Prostate gland (tissue), 2 donors: ENCODE measurements around the gene MYOCD. TPM values are rescaled to one million over a fixed set of nuclear protein-coding genes. Genes with fewer than 3 reads are reported as not detected.

Source experiments
- DNase-seq: peaks from one replicate; pipeline ENCODE4 v3.0.0-alpha.2; 2019; ENCODE audit warnings: low spot score
- H3K27ac ChIP-seq, 2 donors: fragments of 200-600 bp; sonication (generic); 2 replicates each; pipeline ENCODE4 v1.5.1; 2017 to 2019
- H3K27me3 ChIP-seq: fragments of 200-600 bp; sonication (generic); replicated peaks from 2 replicates; pipeline ENCODE4 v1.5.1; 2019; ENCODE audit not compliant: insufficient read depth
- H3K36me3 ChIP-seq, 2 donors: fragments of 200-600 bp; sonication (generic); 1 replicate in 1 of 2; 2 replicates in 1 of 2; pipeline versions ENCODE4 v1.5.1 to v1.8.1; 2017 to 2019
- H3K4me1 ChIP-seq: fragments of 200-600 bp; sonication (generic); replicated peaks from 2 replicates; pipeline ENCODE4 v1.5.1; 2019
- H3K4me3 ChIP-seq, 2 donors: fragments of 200-600 bp; sonication (generic); 2 replicates each; pipeline ENCODE4 v1.5.1; 2017 to 2019
- H3K9me3 ChIP-seq: fragments of 200-600 bp; sonication (generic); 2 replicates; pipeline ENCODE4 v1.5.1; 2017
- POLR2A ChIP-seq: fragments of 450-650 bp; IDR thresholded peaks from one replicate; pipeline ENCODE4 v1.6.1; 2016; ENCODE audit warnings: antibody characterized with exemption, mild to moderate bottlenecking
- POLR2AphosphoS5 ChIP-seq: sonication (generic); formaldehyde crosslinking; IDR thresholded peaks from one replicate; pipeline ENCODE4 v1.6.1; 2017; ENCODE audit warnings: antibody characterized with exemption
- WGBS: methylation state at CpG from one replicate; pipeline ENCODE4 v1.1.5; 2018; 5-methylcytosine and 5-hydroxymethylcytosine counted together
- intact Hi-C: fragments of 100-400 bp; cut with DNase I; formaldehyde crosslinking; loops from one replicate; pipeline ENCODE4 v1.14.2; 2022
- total RNA-seq, 2 donors: library from RNA; depleted of rRNA; stranded (reverse); fragments of >200 nt; gene quantifications; one replicate each; pipeline ENCODE4 v1.1.0, GENCODE V29; 2016
- TF ChIP-seq, protein P1 (sequence below), 4 experiments: fragments of 200-600 bp in 2 of 4; fragments of 450-650 bp in 2 of 4; sonication (generic) in 2 of 4; IDR thresholded peaks; 1 replicate in 3 of 4; 2 replicates in 1 of 4; pipeline ENCODE4 v1.5.1; 2016 to 2019; ENCODE audit warnings: antibody characterized with exemption in 4 of 4, mild to moderate bottlenecking in 2 of 4, moderate library complexity in 2 of 4

Gene MYOCD
- total RNA-seq, 2 donors from 2014 or later: 8.5 to 43.8 TPM

DNA sequence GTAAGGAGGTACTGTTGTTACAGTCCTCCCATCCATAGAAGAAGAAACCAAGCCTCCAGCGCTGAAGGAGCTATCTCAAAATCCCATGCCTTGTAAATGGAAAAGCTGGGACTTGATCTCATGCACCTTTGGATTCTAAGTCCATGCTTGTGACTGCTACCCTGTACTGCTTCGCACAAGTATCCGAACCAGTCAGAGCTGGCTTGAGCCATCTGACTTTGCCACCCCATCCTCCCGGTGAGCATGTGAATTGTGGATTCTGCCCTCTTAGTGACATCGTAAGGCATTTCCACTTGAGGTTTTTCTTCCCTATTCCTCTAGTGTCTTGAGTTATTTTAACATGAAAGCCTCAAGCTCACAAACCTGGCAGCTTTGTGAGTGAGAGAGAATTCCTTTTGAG is 15.3 kb downstream of the MYOCD start:
- H3K9me3 ChIP-seq: no peaks in the 10 kb centered on the region
- TF ChIP-seq, protein P1, sequence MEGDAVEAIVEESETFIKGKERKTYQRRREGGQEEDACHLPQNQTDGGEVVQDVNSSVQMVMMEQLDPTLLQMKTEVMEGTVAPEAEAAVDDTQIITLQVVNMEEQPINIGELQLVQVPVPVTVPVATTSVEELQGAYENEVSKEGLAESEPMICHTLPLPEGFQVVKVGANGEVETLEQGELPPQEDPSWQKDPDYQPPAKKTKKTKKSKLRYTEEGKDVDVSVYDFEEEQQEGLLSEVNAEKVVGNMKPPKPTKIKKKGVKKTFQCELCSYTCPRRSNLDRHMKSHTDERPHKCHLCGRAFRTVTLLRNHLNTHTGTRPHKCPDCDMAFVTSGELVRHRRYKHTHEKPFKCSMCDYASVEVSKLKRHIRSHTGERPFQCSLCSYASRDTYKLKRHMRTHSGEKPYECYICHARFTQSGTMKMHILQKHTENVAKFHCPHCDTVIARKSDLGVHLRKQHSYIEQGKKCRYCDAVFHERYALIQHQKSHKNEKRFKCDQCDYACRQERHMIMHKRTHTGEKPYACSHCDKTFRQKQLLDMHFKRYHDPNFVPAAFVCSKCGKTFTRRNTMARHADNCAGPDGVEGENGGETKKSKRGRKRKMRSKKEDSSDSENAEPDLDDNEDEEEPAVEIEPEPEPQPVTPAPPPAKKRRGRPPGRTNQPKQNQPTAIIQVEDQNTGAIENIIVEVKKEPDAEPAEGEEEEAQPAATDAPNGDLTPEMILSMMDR (IDR thresholded peaks at IDR 0.05): no peak
- no peak for TF ChIP-seq POLR2A
- TF ChIP-seq POLR2AphosphoS5: no peak
- H3K4me3 ChIP-seq: no peak overlapping the region
- intact Hi-C loops: loop anchor here (5.0 kb wide), 1 partner anchor 51 kb away; no protein-coding TSS in a partner anchor
- H3K27ac ChIP-seq: no peak overlapping the region
- WGBS: 83% methylated on average over 5 of the region's 5 CpGs
- no peaks in the 10 kb centered on the region for H3K36me3 ChIP-seq
- DNase-seq: no peak
- no peaks in the 10 kb centered on the region for H3K27me3 ChIP-seq
- H3K4me1 ChIP-seq: no peaks in the 10 kb centered on the region

DNA sequence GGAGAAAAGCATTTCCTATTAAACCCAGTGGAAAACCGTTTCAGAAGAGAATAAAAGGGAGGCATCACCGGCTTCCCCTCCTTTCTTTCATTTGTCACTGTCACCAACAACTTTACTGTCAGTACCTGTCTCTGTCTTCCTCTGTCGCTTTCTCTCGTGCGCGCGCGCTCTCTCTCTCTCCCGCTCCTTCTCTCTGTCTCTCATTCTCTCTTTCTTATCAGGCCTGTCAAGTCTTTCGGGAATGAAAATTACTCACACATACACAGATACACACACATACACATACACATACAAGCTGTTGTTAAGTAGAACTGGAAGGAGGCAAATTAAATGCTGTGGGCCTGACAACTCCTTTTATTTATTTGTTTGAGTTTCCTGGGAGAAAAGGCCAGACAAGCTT is 17.6 kb downstream of the MYOCD start:
- TF ChIP-seq, protein P1 (IDR thresholded peaks at IDR 0.05): no peak
- TF ChIP-seq POLR2AphosphoS5: no peak
- no peak for TF ChIP-seq POLR2A
- 62% methylated on average over 9 of the region's 10 CpGs for WGBS
- H3K27me3 ChIP-seq: no peaks in the 10 kb centered on the region
- no peak overlapping the region for H3K27ac ChIP-seq
- no peaks in the 10 kb centered on the region for H3K9me3 ChIP-seq
- intact Hi-C loops: loop anchor here (5.0 kb wide), 1 partner anchor 49 kb away; no protein-coding TSS in a partner anchor
- H3K4me3 ChIP-seq: no peak overlapping the region
- no peaks in the 10 kb centered on the region for H3K36me3 ChIP-seq
- H3K4me1 ChIP-seq: no peaks in the 10 kb centered on the region
- DNase-seq: no peak

DNA sequence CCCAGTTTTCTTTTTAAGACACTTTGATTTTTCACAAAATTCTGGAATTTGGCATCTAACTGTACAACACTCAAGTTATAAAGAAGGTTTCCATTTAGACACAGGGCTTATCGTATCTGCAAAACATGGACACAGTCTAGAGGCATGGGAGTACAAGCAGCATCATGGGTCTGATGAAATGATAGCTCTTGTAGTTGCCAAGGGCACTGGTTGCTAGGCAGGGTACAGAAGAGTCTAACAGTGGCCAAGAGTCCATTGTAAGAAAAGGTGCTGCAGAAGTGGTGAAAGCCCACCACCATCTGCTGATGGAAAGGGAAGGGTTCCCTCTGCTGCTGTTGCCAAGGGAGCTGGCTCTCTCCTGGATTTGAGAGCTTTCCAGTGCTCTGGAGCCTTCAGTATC is 20.8 kb downstream of the MYOCD start:
- no peaks in the 10 kb centered on the region for H3K4me1 ChIP-seq
- H3K27ac ChIP-seq: no peak overlapping the region
- intact Hi-C loops: no loop called here
- H3K4me3 ChIP-seq: no peak overlapping the region
- H3K36me3 ChIP-seq: no peaks in the 10 kb centered on the region
- 100% methylated on average over 1 of the region's 1 CpG for WGBS
- no peak for TF ChIP-seq POLR2AphosphoS5
- no peak for TF ChIP-seq POLR2A
- TF ChIP-seq, protein P1 (IDR thresholded peaks at IDR 0.05): no peak
- no peak for DNase-seq
- H3K27me3 ChIP-seq: no peaks in the 10 kb centered on the region
- no peaks in the 10 kb centered on the region for H3K9me3 ChIP-seq

DNA sequence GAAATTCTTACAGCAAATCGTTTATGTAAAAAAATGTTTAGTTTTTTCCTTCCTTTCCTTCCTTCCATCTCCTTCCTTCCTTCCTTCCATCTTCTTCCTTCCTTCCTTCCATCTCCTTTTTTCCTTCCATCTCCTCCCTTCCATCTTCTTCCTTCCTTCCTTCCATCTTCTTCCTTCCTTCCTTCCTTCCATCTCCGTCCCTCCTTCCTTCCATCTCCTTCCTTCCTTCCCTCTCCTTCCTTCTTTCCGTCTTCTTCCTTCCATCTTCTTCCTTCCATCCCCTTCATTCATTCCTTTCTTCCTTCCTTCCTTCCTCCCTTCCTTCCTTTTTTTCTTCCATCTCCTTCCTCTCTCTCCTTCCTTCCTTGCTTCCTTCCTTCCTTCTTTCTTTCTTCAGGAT is 22.7 kb downstream of the MYOCD start:
- Histone ChIP-seq H3K4me3 (no peak overlapping the region), H3K9me3 (no peaks in the 10 kb centered on the region), H3K36me3 (no peaks in the 10 kb centered on the region), H3K27ac (no peak overlapping the region), H3K4me1 (no peaks in the 10 kb centered on the region), H3K27me3 (no peaks in the 10 kb centered on the region)
- intact Hi-C loops: no loop called here
- TF ChIP-seq POLR2A: no peak
- DNase-seq: no peak
- WGBS: 90% methylated on average over 3 of the region's 3 CpGs

DNA sequence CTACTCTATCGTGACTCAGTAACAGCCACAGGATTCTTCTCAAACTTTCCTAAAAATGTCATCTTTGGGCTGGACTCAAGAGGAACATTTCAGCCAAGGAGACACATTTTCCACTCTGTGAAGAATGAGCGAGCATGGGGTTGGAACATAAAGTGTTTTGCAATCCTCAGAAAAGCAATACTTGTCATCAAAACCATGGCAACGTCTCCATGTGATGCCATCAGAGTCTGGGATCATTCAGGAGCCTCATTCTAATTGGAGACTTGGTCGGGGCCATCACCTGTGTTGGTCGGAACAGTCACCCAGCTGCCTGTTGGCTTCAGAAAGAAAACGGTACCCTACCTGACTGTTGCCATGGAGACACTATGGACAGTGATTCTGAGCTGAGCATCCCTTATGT is 25.5 kb downstream of the MYOCD start:
- no peak for TF ChIP-seq POLR2AphosphoS5
- TF ChIP-seq, protein P1 (IDR thresholded peaks at IDR 0.05): no peak
- TF ChIP-seq POLR2A: no peak
- Histone ChIP-seq H3K4me3 (no peak overlapping the region), H3K9me3 (no peaks in the 10 kb centered on the region), H3K27ac (no peak overlapping the region), H3K36me3 (no peaks in the 10 kb centered on the region), H3K4me1 (no peaks in the 10 kb centered on the region), H3K27me3 (no peaks in the 10 kb centered on the region)
- 77% methylated on average over 6 of the region's 6 CpGs for WGBS
- no peak for DNase-seq
- intact Hi-C loops: no loop called here
